Effector CD4-positive, alpha-beta T cell (primary cell): ENCODE results near the gene TMED7.

Source experiments
- DNase-seq: peaks from one replicate; pipeline ENCODE4 v3.0.0-alpha.2; 2020

TMED7 gene

GRCh38 chr5:115626445-115626823 is 598 bp upstream of the TMED7 start:
- DNase-seq = no peak

GRCh38 chr5:115624994-115625393 is 842 bp downstream of the TMED7 start:
- no peak for DNase-seq

GRCh38 chr5:115623658-115624057 is 2.2 kb downstream of the TMED7 start:
- no peak for DNase-seq

GRCh38 chr5:115621365-115621900 is 4.4 kb downstream of the TMED7 start:
- DNase-seq = no peak

GRCh38 chr5:115616892-115617291 is 8.9 kb downstream of the TMED7 start:
- DNase-seq = no peak

- DNase-seq = no peak
These were observed 9.4 kb downstream of the TMED7 start for GRCh38 chr5:115616472-115616871.

GRCh38 chr5:115611873-115612272 is 14.0 kb downstream of the TMED7 start:
- DNase-seq = no peak

GRCh38 chr5:115607935-115608334 is 17.9 kb downstream of the TMED7 start:
- DNase-seq = no peak

- DNase-seq = no peak
These were observed 20.4 kb downstream of the TMED7 start for GRCh38 chr5:115605436-115605835.

GRCh38 chr5:115602591-115603125 is 23.2 kb downstream of the TMED7 start:
- no peak for DNase-seq

- peak; percentile 38 for DNase-seq
These were observed 23.9 kb downstream of the TMED7 start, which contains the start of gene TICAM2 for GRCh38 chr5:115601701-115602590. Gene TICAM2 (minus strand): TSS chr5:115602479. CDS start chr5:115581256, 21,223 bp downstream.

- DNase-seq = no peak
These were observed 25.1 kb downstream of the TMED7 start for GRCh38 chr5:115600766-115601165.

GRCh38 chr5:115599924-115600323 is 25.9 kb downstream of the TMED7 start:
- no peak for DNase-seq

GRCh38 chr5:115599502-115599901 is 26.3 kb downstream of the TMED7 start:
- no peak for DNase-seq

GRCh38 chr5:115594128-115595047 is 31.4 kb downstream of the TMED7 start:
- DNase-seq = no peak

- DNase-seq = no peak
These were observed 36.8 kb downstream of the TMED7 start for GRCh38 chr5:115589043-115589442.

- DNase-seq = no peak
These were observed 37.2 kb downstream of the TMED7 start for GRCh38 chr5:115588640-115589039.

GRCh38 chr5:115586525-115587146 is 39.2 kb downstream of the TMED7 start:
- DNase-seq = no peak

GRCh38 chr5:115585265-115585664 is 40.6 kb downstream of the TMED7 start:
- no peak for DNase-seq

- no peak for DNase-seq
These were observed 41.3 kb downstream of the TMED7 start for GRCh38 chr5:115584501-115584900.

- no peak for DNase-seq
These were observed 42.4 kb downstream of the TMED7 start for GRCh38 chr5:115583474-115583873.

- no peak for DNase-seq
These were observed 44.9 kb downstream of the TMED7 start for GRCh38 chr5:115580941-115581340.
